Activated T-cell treated with anti-CD3 and anti-CD28 coated beads, Interleukin-2, amount 50 U/mL, for 24 hours (primary cell): ENCODE data around the gene WWC2.

Experiments used
- DNase-seq: peaks from one replicate; pipeline ENCODE4 v3.0.0-alpha.2; 2020
- H3K27ac Mint-ChIP-seq: 2 replicates; pipeline ENCODE4 v1.8.0; 2020; ENCODE audit warnings: mild to moderate bottlenecking, mixed read lengths
- H3K27me3 Mint-ChIP-seq: 2 replicates; pipeline ENCODE4 v1.8.0; 2020; ENCODE audit warnings: mixed read lengths
- H3K36me3 Mint-ChIP-seq: 2 replicates; pipeline ENCODE4 v1.8.0; 2020; ENCODE audit warnings: low read depth, mixed read lengths
- H3K4me1 Mint-ChIP-seq: 2 replicates; pipeline ENCODE4 v1.8.0; 2020; ENCODE audit warnings: low read depth, mixed read lengths
- H3K4me3 Mint-ChIP-seq: 2 replicates; pipeline ENCODE4 v1.8.0; 2020; ENCODE audit warnings: mild to moderate bottlenecking, moderate library complexity, mixed read lengths
- H3K9me3 Mint-ChIP-seq: 2 replicates; pipeline ENCODE4 v1.8.0; 2020; ENCODE audit warnings: mixed read lengths

Gene WWC2

GRCh38 chr4:183098723-183099536 lies at the start of gene WWC2:
WWC2 (plus strand) TSS chr4:183099257; CDS start chr4:183099492, 235 bp downstream.
- peak; percentile 77 for DNase-seq
- no peak within 1 kb of the TSS for H3K27ac Mint-ChIP-seq
- no peaks in the 10 kb centered on the region for H3K36me3 Mint-ChIP-seq
- H3K9me3 Mint-ChIP-seq, result no peaks in the 10 kb centered on the region
- H3K27me3 Mint-ChIP-seq, result peaks cover 44% of the 10 kb centered on the region
- peak within 1 kb of the TSS; percentile 65 for H3K4me3 Mint-ChIP-seq
- H3K4me1 Mint-ChIP-seq, result peaks cover 9% of the 10 kb centered on the region

GRCh38 chr4:183053681-183054080 lies 45.4 kb upstream of the WWC2 start:
- Mint-ChIP-seq H3K27me3 (peaks cover 19% of the 10 kb centered on the region), H3K27ac (no peak overlapping the region), H3K9me3 (no peaks in the 10 kb centered on the region), H3K4me1 (no peaks in the 10 kb centered on the region), H3K36me3 (no peaks in the 10 kb centered on the region), H3K4me3 (no peak overlapping the region)
- no peak for DNase-seq

- Mint-ChIP-seq H3K9me3 (no peaks in the 10 kb centered on the region), H3K4me1 (no peaks in the 10 kb centered on the region), H3K27ac (no peak overlapping the region), H3K36me3 (no peaks in the 10 kb centered on the region), H3K27me3 (peaks cover 27% of the 10 kb centered on the region), H3K4me3 (no peak overlapping the region)
- DNase-seq, result no peak
Measured at GRCh38 chr4:183057255-183057654, 41.8 kb upstream of the WWC2 start.

- H3K9me3 Mint-ChIP-seq, result no peaks in the 10 kb centered on the region
- H3K27me3 Mint-ChIP-seq, result peaks cover 39% of the 10 kb centered on the region
Measured at GRCh38 chr4:183059797-183060196, 39.3 kb upstream of the WWC2 start.

GRCh38 chr4:183068502-183068901 lies 30.6 kb upstream of the WWC2 start:
- Mint-ChIP-seq H3K36me3 (no peaks in the 10 kb centered on the region), H3K4me3 (no peak overlapping the region), H3K27ac (no peak overlapping the region), H3K9me3 (peaks cover 16% of the 10 kb centered on the region), H3K4me1 (no peaks in the 10 kb centered on the region), H3K27me3 (peaks cover 20% of the 10 kb centered on the region)
- DNase-seq, result no peak

More at GRCh38 chr4:183059797-183060196, 39.3 kb upstream of the WWC2 start:
- Mint-ChIP-seq H3K27ac (no peak overlapping the region), H3K36me3 (no peaks in the 10 kb centered on the region), H3K4me3 (no peak overlapping the region), H3K4me1 (no peaks in the 10 kb centered on the region)
- no peak for DNase-seq

GRCh38 chr4:183071222-183071621 lies 27.8 kb upstream of the WWC2 start:
- no peaks in the 10 kb centered on the region for H3K36me3 Mint-ChIP-seq
- DNase-seq, result no peak
- no peak overlapping the region for H3K4me3 Mint-ChIP-seq
- peaks cover 17% of the 10 kb centered on the region for H3K27me3 Mint-ChIP-seq
- peaks cover 16% of the 10 kb centered on the region for H3K9me3 Mint-ChIP-seq
- H3K27ac Mint-ChIP-seq, result no peak overlapping the region
- no peaks in the 10 kb centered on the region for H3K4me1 Mint-ChIP-seq

- H3K27ac Mint-ChIP-seq, result no peak overlapping the region
- no peaks in the 10 kb centered on the region for H3K36me3 Mint-ChIP-seq
- no peak overlapping the region for H3K4me3 Mint-ChIP-seq
- peaks cover 17% of the 10 kb centered on the region for H3K27me3 Mint-ChIP-seq
- DNase-seq, result no peak
- H3K9me3 Mint-ChIP-seq, result peaks cover 16% of the 10 kb centered on the region
- no peaks in the 10 kb centered on the region for H3K4me1 Mint-ChIP-seq
Measured at GRCh38 chr4:183072176-183072575, 26.9 kb upstream of the WWC2 start.

GRCh38 chr4:183073838-183074145 lies 25.3 kb upstream of the WWC2 start:
- DNase-seq, result no peak
- no peak overlapping the region for H3K4me3 Mint-ChIP-seq
- H3K27me3 Mint-ChIP-seq, result peaks cover 17% of the 10 kb centered on the region
- H3K4me1 Mint-ChIP-seq, result no peaks in the 10 kb centered on the region
- no peaks in the 10 kb centered on the region for H3K36me3 Mint-ChIP-seq
- H3K9me3 Mint-ChIP-seq, result peaks cover 10% of the 10 kb centered on the region
- H3K27ac Mint-ChIP-seq, result no peak overlapping the region

GRCh38 chr4:183074288-183074990 lies 24.6 kb upstream of the WWC2 start:
- Mint-ChIP-seq H3K27ac (no peak overlapping the region), H3K9me3 (peaks cover 10% of the 10 kb centered on the region), H3K4me1 (no peaks in the 10 kb centered on the region), H3K27me3 (peaks cover 17% of the 10 kb centered on the region), H3K36me3 (no peaks in the 10 kb centered on the region), H3K4me3 (no peak overlapping the region)
- no peak for DNase-seq

- Mint-ChIP-seq H3K27ac (no peak overlapping the region), H3K4me3 (no peak overlapping the region), H3K27me3 (peaks cover 9% of the 10 kb centered on the region), H3K9me3 (no peaks in the 10 kb centered on the region), H3K4me1 (no peaks in the 10 kb centered on the region), H3K36me3 (no peaks in the 10 kb centered on the region)
- DNase-seq, result no peak
Measured at GRCh38 chr4:183078634-183079033, 20.4 kb upstream of the WWC2 start.

- H3K4me1 Mint-ChIP-seq, result no peaks in the 10 kb centered on the region
- H3K36me3 Mint-ChIP-seq, result no peaks in the 10 kb centered on the region
- H3K27me3 Mint-ChIP-seq, result peaks cover 3% of the 10 kb centered on the region
- H3K27ac Mint-ChIP-seq, result no peak overlapping the region
- no peaks in the 10 kb centered on the region for H3K9me3 Mint-ChIP-seq
- no peak for DNase-seq
- H3K4me3 Mint-ChIP-seq, result no peak overlapping the region
Measured at GRCh38 chr4:183080372-183081115, 18.5 kb upstream of the WWC2 start.

- Mint-ChIP-seq H3K36me3 (no peaks in the 10 kb centered on the region), H3K27me3 (peaks cover 3% of the 10 kb centered on the region), H3K27ac (no peak overlapping the region)
Measured at GRCh38 chr4:183081116-183081469, 18.0 kb upstream of the WWC2 start.

GRCh38 chr4:183082053-183082452 lies 17.0 kb upstream of the WWC2 start:
- no peaks in the 10 kb centered on the region for H3K9me3 Mint-ChIP-seq
- DNase-seq, result no peak
- no peaks in the 10 kb centered on the region for H3K4me1 Mint-ChIP-seq
- H3K27me3 Mint-ChIP-seq, result peaks cover 3% of the 10 kb centered on the region
- no peak overlapping the region for H3K27ac Mint-ChIP-seq
- H3K4me3 Mint-ChIP-seq, result no peak overlapping the region
- no peaks in the 10 kb centered on the region for H3K36me3 Mint-ChIP-seq

More at GRCh38 chr4:183081116-183081469, 18.0 kb upstream of the WWC2 start:
- Mint-ChIP-seq H3K4me3 (no peak overlapping the region), H3K9me3 (no peaks in the 10 kb centered on the region), H3K4me1 (no peaks in the 10 kb centered on the region)
- DNase-seq, result no peak

- Mint-ChIP-seq H3K4me3 (no peak overlapping the region), H3K36me3 (no peaks in the 10 kb centered on the region), H3K27ac (no peak overlapping the region), H3K9me3 (peaks cover under 1% of the 10 kb centered on the region), H3K27me3 (peaks cover 23% of the 10 kb centered on the region), H3K4me1 (peaks cover 5% of the 10 kb centered on the region)
- DNase-seq, result no peak
Measured at GRCh38 chr4:183094393-183095198, 4.5 kb upstream of the WWC2 start.
